ENCODE measurements around the gene C2CD5. TPM values are rescaled to one million over a fixed set of nuclear protein-coding genes. Genes with fewer than 3 reads are reported as not detected.

Gene C2CD5
- total RNA-seq, 1 experiment from 2014 or later: 35.4 TPM

- Histone ChIP-seq H2BK20ac (ENCODE audit: low read depth, low read length, poor library complexity, severe bottlenecking) (no peak overlapping the region), H2BK120ac (ENCODE audit: low read depth, low read length, poor library complexity, severe bottlenecking) (no peak overlapping the region), H4K5ac (ENCODE audit: insufficient read length, low read depth, low read length) (no peak overlapping the region), H3K4ac (ENCODE audit: low read depth, low read length) (no peak overlapping the region), H4K91ac (ENCODE audit: insufficient read length, low read depth, low read length) (no peak overlapping the region), H2BK5ac (ENCODE audit: insufficient read length, low read length) (no peak overlapping the region), H2AK5ac (ENCODE audit: insufficient read length, low read length) (no peak overlapping the region), H3K4me1 (ENCODE audit: insufficient read depth, low read length) (no peaks in the 10 kb centered on the region), H4K20me1 (ENCODE audit: control insufficient read depth, insufficient read depth, insufficient read length) (no peaks in the 10 kb centered on the region), H4K8ac (replicated peaks; ENCODE audit: insufficient read length, low read depth, low read length) (no peak overlapping the region), H2BK15ac (ENCODE audit: low read depth, low read length) (no peak overlapping the region), H3K56ac (ENCODE audit: insufficient read length, low read depth, low read length) (no peak overlapping the region), H3K27ac (ENCODE audit: insufficient read length, low read depth, low read length) (no peak overlapping the region), H3K4me2 (ENCODE audit: insufficient read depth, insufficient read length, low read length) (no peak overlapping the region), H3K23ac (ENCODE audit: insufficient read length, low read depth, low read length) (no peak overlapping the region), H3K27me3 (ENCODE audit: insufficient read depth, low read length) (no peaks in the 10 kb centered on the region), H3K23me2 (ENCODE audit: insufficient read length, low read depth, low read length, poor library complexity, severe bottlenecking) (no peaks in the 10 kb centered on the region), H3K9me3 (ENCODE audit: control insufficient read depth, low read depth, low read length) (no peaks in the 10 kb centered on the region), H2BK12ac (ENCODE audit: insufficient read length, low read depth, low read length) (no peak overlapping the region), H2AFZ (ENCODE audit: low read length) (no peak overlapping the region), H3T11ph (ENCODE audit: low read length) (no peak overlapping the region), H3K9ac (ENCODE audit: extremely low read depth, insufficient read length, low read length) (no peak overlapping the region), H3K18ac (ENCODE audit: insufficient read length, low read depth, low read length) (no peak overlapping the region), H3K79me2 (ENCODE audit: insufficient read depth, low read length) (no peaks in the 10 kb centered on the region), H3K14ac (ENCODE audit: insufficient read depth, low read length) (no peak overlapping the region), H3K79me1 (ENCODE audit: insufficient read depth, low read depth, low read length, poor library complexity, severe bottlenecking) (no peaks in the 10 kb centered on the region)
- Mint-ChIP-seq H3K9me3 (no peaks in the 10 kb centered on the region), H3K36me3 (ENCODE audit: insufficient read depth in 1 of 3, low read depth in 3 of 3) (no peaks in the 10 kb centered on the region; a peak in 1 of 7 replicates), H3K4me3 (no peak overlapping the region), H3K27me3 (ENCODE audit: low read depth) (no peaks in the 10 kb centered on the region), H3K4me1 (peaks cover 3% of the 10 kb centered on the region in 2 experiments; a peak in 2 of 4 replicates), H3K27ac (no peak overlapping the region; a peak in 1 of 7 replicates)
- DNase-seq: no peak
- no CpG with 5 or more reads among the region's 3 CpGs for WGBS (ENCODE audit: extremely low coverage, insufficient read length, low lambda C conversion rate)
- TF ChIP-seq, protein P1, sequence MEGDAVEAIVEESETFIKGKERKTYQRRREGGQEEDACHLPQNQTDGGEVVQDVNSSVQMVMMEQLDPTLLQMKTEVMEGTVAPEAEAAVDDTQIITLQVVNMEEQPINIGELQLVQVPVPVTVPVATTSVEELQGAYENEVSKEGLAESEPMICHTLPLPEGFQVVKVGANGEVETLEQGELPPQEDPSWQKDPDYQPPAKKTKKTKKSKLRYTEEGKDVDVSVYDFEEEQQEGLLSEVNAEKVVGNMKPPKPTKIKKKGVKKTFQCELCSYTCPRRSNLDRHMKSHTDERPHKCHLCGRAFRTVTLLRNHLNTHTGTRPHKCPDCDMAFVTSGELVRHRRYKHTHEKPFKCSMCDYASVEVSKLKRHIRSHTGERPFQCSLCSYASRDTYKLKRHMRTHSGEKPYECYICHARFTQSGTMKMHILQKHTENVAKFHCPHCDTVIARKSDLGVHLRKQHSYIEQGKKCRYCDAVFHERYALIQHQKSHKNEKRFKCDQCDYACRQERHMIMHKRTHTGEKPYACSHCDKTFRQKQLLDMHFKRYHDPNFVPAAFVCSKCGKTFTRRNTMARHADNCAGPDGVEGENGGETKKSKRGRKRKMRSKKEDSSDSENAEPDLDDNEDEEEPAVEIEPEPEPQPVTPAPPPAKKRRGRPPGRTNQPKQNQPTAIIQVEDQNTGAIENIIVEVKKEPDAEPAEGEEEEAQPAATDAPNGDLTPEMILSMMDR (conservative IDR thresholded peaks at IDR 0.05): peak; percentile 77
Measured at GRCh38 chr12:22459838-22460490, 84.4 kb downstream of the C2CD5 start.
